Measurements from ENCODE around the gene RUBCN.
A peak's percentile ranks its signal among the peaks of the same experiment; 100 is the strongest.
"Not testable (repeated sequence)": the region's sequence is repeated elsewhere in the genome, so short reads cannot be mapped to it uniquely, and the experiment has no call there.

Gene RUBCN

DNA sequence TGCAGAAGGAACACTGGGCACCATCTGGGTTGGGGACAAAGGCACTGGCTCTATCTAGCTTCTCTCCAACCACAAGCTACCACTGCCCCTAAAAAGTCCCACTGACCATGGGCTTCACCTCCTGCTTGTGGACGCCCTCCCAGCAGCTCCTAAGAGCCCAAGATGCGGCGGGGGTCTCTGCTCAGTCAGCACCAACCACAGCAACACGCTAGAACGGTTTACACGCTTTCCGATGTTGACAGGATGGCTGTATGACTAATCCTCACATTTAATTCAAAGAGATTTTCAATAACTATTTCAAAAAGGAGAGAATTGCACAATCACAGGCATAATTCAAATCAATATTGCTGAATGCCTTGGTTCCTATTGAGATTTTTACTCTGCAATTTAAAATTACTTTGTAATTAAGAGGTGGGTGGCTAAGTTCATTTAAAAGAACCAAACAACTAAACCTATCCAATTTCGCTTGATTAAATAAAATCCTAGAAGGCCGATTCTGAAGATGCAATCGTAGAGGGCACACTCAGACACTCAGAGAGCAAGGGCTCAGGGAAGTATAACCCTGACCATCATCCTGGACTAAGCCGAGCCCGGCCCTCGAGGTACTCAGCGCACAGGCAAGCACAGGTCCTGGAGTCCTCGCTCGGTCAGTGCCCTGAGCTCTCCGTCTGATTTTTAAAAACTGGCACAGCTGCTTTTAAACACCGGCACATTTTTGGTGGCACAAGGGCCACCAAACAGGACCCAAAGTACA lies 110.1 kb downstream of the RUBCN start:
- not testable (repeated sequence) for H3K27ac ChIP-seq (ENCODE audit: low read length); H3K27me3 ChIP-seq (ENCODE audit: control insufficient read depth, insufficient read depth, low read length); H3K4me1 ChIP-seq (ENCODE audit: control insufficient read depth, low read depth, low read length); H3K36me3 ChIP-seq (ENCODE audit: control insufficient read depth, low read depth, low read length); H3K9me3 ChIP-seq (ENCODE audit: control insufficient read depth, low read depth, low read length); H3K9ac ChIP-seq (ENCODE audit: low read length)
- peak overlapping the region; percentile 45 for H3K4me3 ChIP-seq (ENCODE audit: low read length)

DNA sequence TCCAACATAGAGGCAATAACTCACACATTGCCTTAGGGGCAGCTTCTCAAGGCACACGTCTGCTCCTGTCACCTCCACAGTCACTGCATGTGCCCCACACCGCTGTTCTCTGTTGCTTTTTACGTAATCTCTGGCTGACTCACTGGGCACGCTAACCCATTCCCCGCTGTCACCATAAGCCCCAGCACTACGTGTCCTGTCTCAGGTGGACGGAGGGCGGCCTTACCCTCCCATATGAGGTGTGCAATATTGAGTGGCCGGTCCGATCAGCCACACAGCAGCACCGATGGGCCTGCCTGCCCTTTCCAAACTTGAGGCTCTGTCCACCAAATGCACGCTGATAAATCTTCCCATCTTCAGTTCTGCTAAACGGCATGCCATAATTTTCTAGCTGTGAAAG lies 115.2 kb downstream of the RUBCN start:
- not testable (repeated sequence) for H3K4me1 ChIP-seq (ENCODE audit: control insufficient read depth, low read depth, low read length); H3K4me3 ChIP-seq (ENCODE audit: low read length); H3K27me3 ChIP-seq (ENCODE audit: control insufficient read depth, insufficient read depth, low read length); H3K27ac ChIP-seq (ENCODE audit: low read length); H3K9me3 ChIP-seq (ENCODE audit: control insufficient read depth, low read depth, low read length); H3K9ac ChIP-seq (ENCODE audit: low read length)
- H3K36me3 ChIP-seq (ENCODE audit: control insufficient read depth, low read depth, low read length): peaks cover 33% of the 10 kb centered on the region

Data from iPS-18a (cell line).